Measurements from ENCODE around the gene SCD.

SCD gene

GRCh38 chr10:100340948-100341847, 5.8 kb upstream of the SCD start:
- DNase-seq (ENCODE audit: low spot score) = no peak
- H3K27ac ChIP-seq = peak overlapping the region in 1 of 2 donors; percentile 42

GRCh38 chr10:100341953-100342626, 4.9 kb upstream of the SCD start:
- DNase-seq (ENCODE audit: low spot score) = no peak
- Histone ChIP-seq H3K4me3 (no peak overlapping the region), H3K27ac (no peak overlapping the region)
- no peak for TF ChIP-seq CTCF (IDR thresholded peaks at IDR 0.05)

More at GRCh38 chr10:100340948-100341847, 5.8 kb upstream of the SCD start:
- H3K4me3 ChIP-seq = no peak overlapping the region
- TF ChIP-seq CTCF (IDR thresholded peaks at IDR 0.05) = no peak

GRCh38 chr10:100342627-100342972, 4.4 kb upstream of the SCD start:
- no peak for DNase-seq (ENCODE audit: low spot score)
- TF ChIP-seq CTCF (IDR thresholded peaks at IDR 0.05) = no peak
- H3K27ac ChIP-seq = no peak overlapping the region
- H3K4me3 ChIP-seq = no peak overlapping the region

GRCh38 chr10:100344241-100344788, 2.7 kb upstream of the SCD start:
- Histone ChIP-seq H3K27ac (no peak overlapping the region), H3K4me3 (no peak overlapping the region)
- DNase-seq (ENCODE audit: low spot score) = no peak
- TF ChIP-seq CTCF (IDR thresholded peaks at IDR 0.05) = no peak

GRCh38 chr10:100345570-100346330, 1.3 kb upstream of the SCD start:
- TF ChIP-seq CTCF (IDR thresholded peaks at IDR 0.05) = no peak
- no peak for DNase-seq (ENCODE audit: low spot score)
- H3K4me3 ChIP-seq = peak overlapping the region; percentile 75
- no peak overlapping the region for H3K27ac ChIP-seq

- no peak for TF ChIP-seq CTCF (IDR thresholded peaks at IDR 0.05)
- H3K4me3 ChIP-seq = peak overlapping the region; percentile 75
- no peak for DNase-seq (ENCODE audit: low spot score)
- peak overlapping the region in 1 of 2 donors; percentile 54 for H3K27ac ChIP-seq
Observed at GRCh38 chr10:100346351-100346764, 675 bp upstream of the SCD start.

Measured in coronary artery (tissue), 2 donors.